HepG2 (cell line): ENCODE measurements around the gene LTB4R. TPM values are rescaled to one million over a fixed set of nuclear protein-coding genes. Genes with fewer than 3 reads are reported as not detected.

Source experiments
- ATF1 ChIP-seq: IDR thresholded peaks from 2 replicates; pipeline ENCODE4 v1.6.1; 2016; ENCODE audit warnings: mild to moderate bottlenecking, control low read depth
- ATF5 ChIP-seq: sonication (generic); formaldehyde crosslinking; IDR thresholded peaks from 2 replicates; pipeline ENCODE4 v1.4.0; 2020; ENCODE audit warnings: mild to moderate bottlenecking, low read depth, missing genetic modification reagents
- BCLAF1 ChIP-seq: fragments of 450-650 bp; IDR thresholded peaks from 2 replicates; pipeline ENCODE4 v1.6.1; 2017; ENCODE audit warnings: mild to moderate bottlenecking
- CREB3 ChIP-seq: sonication (generic); formaldehyde crosslinking; IDR thresholded peaks from 2 replicates; pipeline ENCODE4 v1.5.0; 2020; ENCODE audit warnings: missing genetic modification reagents
- GABPA ChIP-seq, 2 experiments: IDR thresholded peaks; 2 replicates each; pipeline ENCODE4 v1.6.1; 2011 to 2016; ENCODE audit warnings: low read depth in 2 of 2, low read length in 1 of 2, missing biosample characterization in 1 of 2, missing genetic modification characterization in 1 of 2
- HNF4A ChIP-seq: sonication (generic); formaldehyde crosslinking; IDR thresholded peaks from 2 replicates; pipeline ENCODE4 v1.4.0; 2020; ENCODE audit warnings: missing genetic modification reagents
- HNRNPLL ChIP-seq: fragments of 200-400 bp; formaldehyde crosslinking; IDR thresholded peaks from 2 replicates; pipeline ENCODE4 v1.6.1; 2017; ENCODE audit warnings: mild to moderate bottlenecking, low read depth, low read length; ENCODE audit not compliant: poor library complexity, severe bottlenecking
- ISL2 ChIP-seq: sonication (generic); formaldehyde crosslinking; IDR thresholded peaks from 2 replicates; pipeline ENCODE4 v1.5.0; 2020; ENCODE audit warnings: missing genetic modification reagents
- KLF15 ChIP-seq: sonication (generic); formaldehyde crosslinking; IDR thresholded peaks from 2 replicates; pipeline ENCODE4 v1.8.1; 2023; ENCODE audit warnings: borderline replicate concordance, mild to moderate bottlenecking, inconsistent platforms, missing genetic modification reagents, mixed read lengths
- NFKB2 ChIP-seq: sonication (generic); formaldehyde crosslinking; IDR thresholded peaks from 2 replicates; pipeline ENCODE4 v1.4.0; 2020; ENCODE audit warnings: missing genetic modification reagents, borderline replicate concordance
- RXRB ChIP-seq: IDR thresholded peaks from 2 replicates; pipeline ENCODE4 v1.6.1; 2016; ENCODE audit warnings: borderline replicate concordance, missing genetic modification reagents, missing compliant biosample characterization
- THRA ChIP-seq: sonication (generic); formaldehyde crosslinking; IDR thresholded peaks from 2 replicates; pipeline ENCODE4 v1.4.0; 2020; ENCODE audit warnings: missing genetic modification reagents, borderline replicate concordance
- ZBTB10 ChIP-seq: sonication (generic); formaldehyde crosslinking; IDR thresholded peaks from 2 replicates; pipeline ENCODE4 v1.4.0; 2020; ENCODE audit warnings: missing genetic modification reagents, borderline replicate concordance
- ZFP36L1 ChIP-seq: sonication (generic); formaldehyde crosslinking; IDR thresholded peaks from 2 replicates; pipeline ENCODE4 v1.8.0; 2022; ENCODE audit warnings: mild to moderate bottlenecking, missing genetic modification reagents, moderate library complexity
- ZNF20 ChIP-seq: sonication (generic); formaldehyde crosslinking; IDR thresholded peaks from 2 replicates; pipeline ENCODE4 v1.4.0; 2020; ENCODE audit warnings: mild to moderate bottlenecking, moderate library complexity, missing genetic modification reagents
- ZNF232 ChIP-seq: sonication (generic); formaldehyde crosslinking; IDR thresholded peaks from 2 replicates; pipeline ENCODE4 v1.4.0; 2020; ENCODE audit warnings: missing genetic modification reagents, borderline replicate concordance
- ZNF432 ChIP-seq: sonication (generic); formaldehyde crosslinking; IDR thresholded peaks from 2 replicates; pipeline ENCODE4 v1.5.0; 2020; ENCODE audit warnings: missing genetic modification reagents, mild to moderate bottlenecking, borderline replicate concordance
- ZNF672 ChIP-seq: sonication (generic); formaldehyde crosslinking; IDR thresholded peaks from 2 replicates; pipeline ENCODE4 v1.8.1; 2022; ENCODE audit warnings: missing genetic modification reagents
- polyA plus RNA-seq, 8 experiments: library from polyadenylated mRNA; depleted of rRNA in 3 of 8; stranded (reverse) in 7 of 8; unstranded in 1 of 8; fragments of >200 nt; fragmentation: Illumina TruSeq in 4 of 8; extraction: Trizol in 4 of 8; gene quantifications; 2 replicates each; pipeline versions ENCODE4 v1.2.1 to v1.2.3, GENCODE V29; 2011 to 2016; ENCODE audit warnings: low read depth in 4 of 8, missing spikeins in 1 of 8, mixed read lengths in 1 of 8; ENCODE audit not compliant: insufficient read depth in 1 of 8
- total RNA-seq, 5 experiments: library from RNA; depleted of rRNA; stranded (reverse); fragments of >200 nt; fragmentation: Illumina TruSeq; extraction: Trizol; gene quantifications; 2 replicates each; pipeline ENCODE4 v1.2.3, GENCODE V29; 2016; ENCODE audit warnings: low read depth in 1 of 5

The LTB4R gene
- total and polyA plus RNA-seq, 2 of the 13 experiments (the other 11 are each of a cell fraction or from before 2014, with no cell fraction given) = 3.2 to 8.2 TPM

GRCh38 chr14:24366721-24367513 lies 55.6 kb downstream of the LTB4R start (continued):
- TF ChIP-seq ATF5 (CRISPR knock-in tag) = no peak
- TF ChIP-seq ZNF20 = no peak
- TF ChIP-seq ZFP36L1 (CRISPR knock-in tag) = peak; percentile 70; the same call in 1 of the 2 replicates
- peak; percentile 17 for TF ChIP-seq HNRNPLL
- TF ChIP-seq NFKB2 = peak; percentile 32; the same call in 1 of the 2 replicates
- TF ChIP-seq GABPA (IDR thresholded peaks at IDR 0.05; ENCODE audit: low read depth, low read length) = no peak
- no peak for TF ChIP-seq GABPA (CRISPR knock-in tag; IDR thresholded peaks at IDR 0.05; ENCODE audit: low read depth)
- TF ChIP-seq RXRB = no peak; the same call in 1 of the 2 replicates
- no peak for TF ChIP-seq ZNF672
- no peak for TF ChIP-seq ZNF432 (CRISPR knock-in tag)
- no peak for TF ChIP-seq ZNF232 (CRISPR knock-in tag)
- 0 out of 2 replicates have a peak, but pooled peaks have one; percentile 40 for TF ChIP-seq THRA (CRISPR knock-in tag)
- no peak for TF ChIP-seq ZBTB10 (CRISPR knock-in tag)
- TF ChIP-seq ISL2 = 0 out of 2 replicates have a peak, but pooled peaks have one; percentile 28
- TF ChIP-seq KLF15 (CRISPR knock-in tag) = no peak
- no peak for TF ChIP-seq CREB3
- no peak for TF ChIP-seq HNF4A (CRISPR knock-in tag)
- no peak for TF ChIP-seq BCLAF1
- TF ChIP-seq ATF1 (CRISPR knock-in tag) = no peak
